WERI-Rb-1 (cell line): ENCODE data around the gene NBL1.

Source experiments
- DNase-seq: peaks from one replicate; pipeline ENCODE4 v3.0.0-alpha.2; 2020
- H3K27ac ChIP-seq: fragments of 250-450 bp; sonication (Bioruptor Pico); 2 replicates; pipeline ENCODE4 v1.5.1; 2020; ENCODE audit warnings: mild to moderate bottlenecking, moderate library complexity
- H3K27me3 ChIP-seq: fragments of 250-450 bp; sonication (Bioruptor Pico); 2 replicates; pipeline ENCODE4 v1.5.1; 2021; ENCODE audit warnings: mild to moderate bottlenecking, low read depth, moderate library complexity; ENCODE audit not compliant: insufficient read depth, severe bottlenecking
- H3K36me3 ChIP-seq: fragments of 250-450 bp; sonication (Bioruptor Pico); 2 replicates; pipeline ENCODE4 v1.5.1; 2020; ENCODE audit warnings: mild to moderate bottlenecking, moderate library complexity
- H3K4me3 ChIP-seq: 2 replicates; pipeline ENCODE4 v1.5.1; 2011; ENCODE audit warnings: low read depth, mild to moderate bottlenecking, control low read depth, low read length
- H3K9me3 ChIP-seq: fragments of 250-450 bp; sonication (Bioruptor Pico); 2 replicates; pipeline ENCODE4 v1.5.1; 2021; ENCODE audit warnings: mild to moderate bottlenecking, moderate library complexity; ENCODE audit not compliant: severe bottlenecking
- CTCF ChIP-seq: IDR thresholded peaks from 2 replicates; pipeline ENCODE4 v1.5.1; 2011; ENCODE audit warnings: low read depth, mild to moderate bottlenecking, control low read depth, inconsistent platforms, low read length

NBL1 gene

GRCh38 chr1:19602486-19602885 is 41.6 kb upstream of the NBL1 start:
- TF ChIP-seq CTCF: no peak
- no peak for DNase-seq
- Histone ChIP-seq H3K4me3 (no peak overlapping the region), H3K9me3 (no peaks in the 10 kb centered on the region), H3K27ac (no peak overlapping the region), H3K27me3 (no peaks in the 10 kb centered on the region), H3K36me3 (peaks cover 15% of the 10 kb centered on the region)

GRCh38 chr1:19605967-19606366 is 38.1 kb upstream of the NBL1 start:
- H3K36me3 ChIP-seq: peaks cover 8% of the 10 kb centered on the region
- no peak for DNase-seq
- H3K9me3 ChIP-seq: no peaks in the 10 kb centered on the region
- no peak overlapping the region for H3K27ac ChIP-seq
- H3K4me3 ChIP-seq: no peak overlapping the region
- no peak for TF ChIP-seq CTCF
- no peaks in the 10 kb centered on the region for H3K27me3 ChIP-seq

- no peak overlapping the region for H3K27ac ChIP-seq
- no peak for TF ChIP-seq CTCF
- DNase-seq: no peak
These were observed 37.1 kb upstream of the NBL1 start for GRCh38 chr1:19606817-19607642.

GRCh38 chr1:19608232-19608631 is 35.9 kb upstream of the NBL1 start:
- Histone ChIP-seq H3K9me3 (no peaks in the 10 kb centered on the region), H3K27me3 (no peaks in the 10 kb centered on the region), H3K4me3 (no peak overlapping the region), H3K36me3 (no peaks in the 10 kb centered on the region; the same call in 1 of the 2 replicates), H3K27ac (no peak overlapping the region)
- TF ChIP-seq CTCF: no peak
- no peak for DNase-seq

More at GRCh38 chr1:19606817-19607642, 37.1 kb upstream of the NBL1 start:
- H3K4me3 ChIP-seq: no peak overlapping the region
- H3K36me3 ChIP-seq: peaks cover 5% of the 10 kb centered on the region
- H3K27me3 ChIP-seq: no peaks in the 10 kb centered on the region
- no peaks in the 10 kb centered on the region for H3K9me3 ChIP-seq

GRCh38 chr1:19610282-19610981 is 33.7 kb upstream of the NBL1 start:
- Histone ChIP-seq H3K27ac (no peak overlapping the region), H3K4me3 (no peak overlapping the region), H3K9me3 (no peaks in the 10 kb centered on the region), H3K27me3 (no peaks in the 10 kb centered on the region), H3K36me3 (no peaks in the 10 kb centered on the region)
- DNase-seq: no peak
- TF ChIP-seq CTCF: no peak
